K562 (cell line): ENCODE results near the gene DBNL. TPM values are rescaled to one million over a fixed set of nuclear protein-coding genes. Genes with fewer than 3 reads are reported as not detected.

Experiments
- ATAC-seq: fragments of 200-7000 bp; cut with Tn5 transposase; 3 replicates; pipeline ENCODE4 v1.9.1; 2020; ENCODE audit warnings: moderate library complexity
- BruUV-seq: library from RNA; stranded (reverse); fragments of 400-500 nt; replicated peaks from 2 replicates; lab custom pipeline; 2021; lab: Mats Ljungman, UMichigan
- CTCF ChIA-PET: fragments of 300-600 bp; formaldehyde crosslinking; extraction: SDS; loops from one replicate; lab custom pipeline; 2021; ENCODE audit warnings: low intra/inter-chr PET ratio; lab: Yijun Ruan, JAX
- POLR2A ChIA-PET: fragments of 300-600, 350-650 bp; sonication (Branson Sonifier 250); formaldehyde crosslinking; extraction: SDS; loops from one replicate; lab custom pipeline; 2021; ENCODE audit warnings: antibody characterized with exemption, inconsistent platforms; lab: Yijun Ruan, JAX
- DNase-seq, 4 experiments: peaks; one replicate each; pipeline versions ENCODE4 v3.0.0 to v3.0.0-alpha.2; 2011 to 2018; ENCODE audit warnings: low spot score in 3 of 4, mixed read lengths in 3 of 4; ENCODE audit errors: extremely low read depth in 1 of 4
- FAIRE-seq: peaks from 2 replicates; lab custom pipeline; 2011; peaks lifted over from hg19 to GRCh38; lab: Jason Lieb, UNC
- H2AFZ ChIP-seq: 2 replicates; pipeline ENCODE4 v1.6.0; 2011; ENCODE audit warnings: low read depth, low read length, control low read depth, inconsistent platforms
- H3K27ac ChIP-seq: fragments of 200-600 bp; 3 replicates; pipeline ENCODE4 v1.8.0; 2011; ENCODE audit warnings: low read depth, mild to moderate bottlenecking, control low read depth, inconsistent platforms, low read length, moderate library complexity, mixed read lengths; ENCODE audit errors: extremely low read depth
- H3K27me3 ChIP-seq, 2 experiments: fragments of 300-600 bp in 1 of 2; 2 replicates in 1 of 2; 3 replicates in 1 of 2; pipeline versions ENCODE4 v1.6.0 to v1.8.0; 2011; ENCODE audit warnings: inconsistent platforms in 2 of 2, low read length in 2 of 2, mild to moderate bottlenecking in 1 of 2, mixed read lengths in 1 of 2, moderate library complexity in 1 of 2; ENCODE audit not compliant: control insufficient read depth in 2 of 2, insufficient read depth in 2 of 2
- H3K36me3 ChIP-seq: fragments of 300-600 bp; 3 replicates; pipeline ENCODE4 v1.8.0; 2011; ENCODE audit warnings: mild to moderate bottlenecking, low read length, inconsistent platforms; ENCODE audit not compliant: control insufficient read depth, insufficient read depth
- H3K4me1 ChIP-seq, 2 experiments: fragments of 200-600 bp in 1 of 2; replicated peaks in 1 of 2; 2 replicates in 1 of 2; 3 replicates in 1 of 2; pipeline versions ENCODE4 v1.5.1 to v1.8.0; 2011; ENCODE audit warnings: inconsistent platforms in 2 of 2, low read length in 2 of 2, mild to moderate bottlenecking in 1 of 2, mixed read lengths in 1 of 2, moderate library complexity in 1 of 2; ENCODE audit not compliant: control insufficient read depth in 2 of 2, insufficient read depth in 2 of 2
- H3K4me2 ChIP-seq: 2 replicates; pipeline ENCODE4 v1.6.1; 2011; ENCODE audit warnings: low read length, control low read depth, inconsistent platforms, mixed read lengths; ENCODE audit not compliant: insufficient read depth
- H3K4me3 ChIP-seq: fragments of 200-600 bp; sonication (generic), shearing (Covaris generic); 2 replicates; pipeline ENCODE4 v1.5.1; 2016; ENCODE audit warnings: control low read depth, inconsistent platforms
- H3K79me2 ChIP-seq: fragments of 200-600 bp; 3 replicates; pipeline ENCODE4 v1.8.0; 2011; ENCODE audit warnings: low read length, inconsistent platforms; ENCODE audit not compliant: control insufficient read depth, insufficient read depth
- H3K9ac ChIP-seq, 2 experiments: 2 replicates each; pipeline versions ENCODE4 v1.6.0 to v1.6.1; 2011; ENCODE audit warnings: low read depth in 2 of 2, low read length in 2 of 2, control low read depth in 1 of 2, inconsistent platforms in 1 of 2, mild to moderate bottlenecking in 1 of 2, mixed read lengths in 1 of 2; ENCODE audit not compliant: insufficient read depth in 1 of 2
- H3K9me1 ChIP-seq: one replicate; pipeline ENCODE4 v1.6.0; 2011; ENCODE audit warnings: inconsistent platforms, mild to moderate bottlenecking, low read length, moderate library complexity; ENCODE audit not compliant: control insufficient read depth, insufficient read depth
- H3K9me3 ChIP-seq: replicated peaks from 2 replicates; pipeline ENCODE4 v1.5.1; 2011; ENCODE audit warnings: low read depth, low read length, inconsistent platforms; ENCODE audit not compliant: control insufficient read depth, insufficient read depth
- H4K20me1 ChIP-seq: replicated peaks from 2 replicates; pipeline ENCODE4 v1.6.1; 2011; ENCODE audit warnings: low read length, inconsistent platforms, mixed read lengths; ENCODE audit not compliant: control insufficient read depth, insufficient read depth
- BDP1 ChIP-seq: IDR thresholded peaks from 3 replicates; pipeline ENCODE4 v1.6.1; 2011; ENCODE audit not compliant: insufficient read length, insufficient read depth
- HOXB6 ChIP-seq: fragments of 250-450 bp; sonication (Bioruptor Pico); IDR thresholded peaks from 2 replicates; pipeline ENCODE4 v1.5.1; 2022; ENCODE audit warnings: mild to moderate bottlenecking, borderline replicate concordance
- IRF9 ChIP-seq: fragments of 450-650 bp; IDR thresholded peaks from 2 replicates; pipeline ENCODE4 v1.6.1; 2016; ENCODE audit warnings: missing biosample characterization, missing genetic modification characterization
- PTTG1 ChIP-seq: fragments of 450-650 bp; IDR thresholded peaks from 2 replicates; pipeline ENCODE4 v1.6.1; 2016; ENCODE audit warnings: low read depth, mild to moderate bottlenecking, missing genetic modification characterization, missing compliant biosample characterization
- ZNF75A ChIP-seq: fragments of 450-650 bp; formaldehyde crosslinking; IDR thresholded peaks from 2 replicates; pipeline ENCODE4 v1.4.0; 2020; ENCODE audit warnings: mild to moderate bottlenecking
- WGBS: fragments of 100-300 bp; shearing (Covaris generic); methylation state at CpG from one replicate; pipeline ENCODE4 v1.1.6; 2016; ENCODE audit warnings: low coverage, mixed read lengths; ENCODE audit not compliant: insufficient coverage; ENCODE audit errors: missing lambda C conversion rate; 5-methylcytosine and 5-hydroxymethylcytosine counted together
- in situ Hi-C: fragments of 300-500 bp; cut with MboI; formaldehyde crosslinking; loops from 4 replicates; pipeline ENCODE4 v1.15.0; 2018; ENCODE audit warnings: inconsistent platforms, mixed read lengths
- intact Hi-C: fragments of 100-400 bp; cut with micrococcal nuclease; formaldehyde crosslinking; loops from 2 replicates; pipeline ENCODE4 v1.14.2; 2022
- polyA plus RNA-seq, 8 experiments: library from polyadenylated mRNA; depleted of rRNA in 4 of 8; stranded (reverse) in 5 of 8; unstranded in 3 of 8; fragments of >200 nt; fragmentation: Nextera tagmentation in 2 of 8; fragmentation: Illumina TruSeq in 1 of 8; extraction: Ambion mirVana in 2 of 8; extraction: Trizol in 1 of 8; gene quantifications; 2 replicates each; pipeline versions ENCODE4 v1.2.1 to v1.2.3, GENCODE V29; 2011 to 2014; ENCODE audit warnings: inconsistent platforms in 1 of 8, missing spikeins in 1 of 8
- total RNA-seq, 7 experiments: library from RNA; depleted of rRNA in 6 of 7; stranded (reverse); fragments of >200 nt in 6 of 7; fragmentation: Illumina TruSeq in 2 of 7; extraction: Trizol in 2 of 7; gene quantifications; 2 replicates each; pipeline versions ENCODE4 v1.2.1 to v1.2.3, GENCODE V29; 2011 to 2021; ENCODE audit warnings: low replicate concordance in 1 of 7

The DBNL gene
- total and polyA plus RNA-seq, 9 of the 15 experiments (the other 6 are each of a cell fraction or from before 2014, with no cell fraction given): 1.9 to 65.1 (median 38.9) TPM

GRCh38 chr7:44103566-44103922 lies 59.0 kb downstream of the DBNL start:
- Histone ChIP-seq H3K36me3 (no peaks in the 10 kb centered on the region), H3K4me1 (peaks cover 0 to 35% of the 10 kb centered on the region in 2 experiments; a peak in 4 of 5 replicates), H3K9me1 (no peaks in the 10 kb centered on the region), H3K9ac (0 out of 4 replicates have a peak overlapping the region, but pooled peaks of 1 of the 2 experiments have one; percentile 31), H4K20me1 (0 out of 2 replicates have a peak, but pooled peaks cover 6% of the 10 kb centered on the region), H3K27ac (no peak overlapping the region), H2AFZ (no peak overlapping the region), H3K9me3 (no peaks in the 10 kb centered on the region), H3K27me3 (peaks cover 17 to 39% of the 10 kb centered on the region in 2 experiments; a peak in 4 of 5 replicates), H3K4me2 (no peak overlapping the region), H3K4me3 (no peak overlapping the region), H3K79me2 (no peaks in the 10 kb centered on the region)
- no peak for TF ChIP-seq BDP1
- TF ChIP-seq PTTG1 (tag): no peak
- no peak for TF ChIP-seq ZNF75A (CRISPR knock-in tag)
- TF ChIP-seq HOXB6: no peak
- no peak for TF ChIP-seq IRF9 (tag)
- in situ Hi-C loops: no loop called here
- ATAC-seq (no peak), FAIRE-seq (no peak), DNase-seq (no peak)
- CTCF ChIA-PET: no interaction called here
- intact Hi-C loops: no loop called here
- POLR2A ChIA-PET: interaction anchor here (1.0 kb wide), 1 partner anchor 19 kb away, joined by 3 read pairs; no protein-coding TSS in a partner anchor
- WGBS: 23% methylated on average over 7 of the region's 8 CpGs
- no TSS peak for BruUV-seq
